ENCODE measurements around the gene POLDIP2. TPM values are rescaled to one million over a fixed set of nuclear protein-coding genes. Genes with fewer than 3 reads are reported as not detected.

The POLDIP2 gene
- total RNA-seq, 1 donor = 66.6 TPM

DNA sequence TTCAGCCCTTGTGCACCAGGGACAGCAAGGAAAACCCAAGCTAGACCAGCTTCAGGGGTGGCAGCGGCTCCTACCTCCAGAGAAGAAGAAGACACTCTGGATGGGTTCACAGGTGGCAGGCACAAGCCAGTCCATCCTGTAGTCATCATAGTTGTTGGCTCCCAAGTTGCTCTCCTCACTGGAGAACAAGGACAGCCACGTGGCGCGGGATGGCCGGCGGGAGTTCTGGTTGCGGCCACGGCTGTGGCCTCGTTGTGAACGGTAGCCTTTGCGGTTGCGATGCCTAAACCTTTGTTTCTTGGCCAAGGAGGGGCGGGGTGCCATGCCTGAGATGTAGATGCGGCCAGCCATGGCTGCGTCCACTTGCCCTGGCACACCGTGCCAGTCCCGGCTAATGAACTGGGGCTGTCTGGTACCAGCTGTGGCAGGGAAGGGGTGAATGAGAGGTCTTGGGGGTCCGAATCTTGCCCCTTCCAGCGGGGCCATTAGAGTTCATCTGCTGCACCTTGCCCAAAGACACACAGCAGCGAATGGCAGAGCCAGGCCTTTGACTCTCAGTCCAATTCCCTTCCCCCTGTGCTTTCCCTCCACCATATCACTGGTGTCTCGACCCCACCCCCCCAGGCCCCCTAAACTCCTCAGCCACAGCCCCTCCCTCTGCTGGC, 10.4 kb upstream of the POLDIP2 start:
- no peak overlapping the region for H3K4me3 ChIP-seq (ENCODE audit: low read depth, low read length)
- no peak for DNase-seq (ENCODE audit: low read depth)
- TF ChIP-seq, protein P1, sequence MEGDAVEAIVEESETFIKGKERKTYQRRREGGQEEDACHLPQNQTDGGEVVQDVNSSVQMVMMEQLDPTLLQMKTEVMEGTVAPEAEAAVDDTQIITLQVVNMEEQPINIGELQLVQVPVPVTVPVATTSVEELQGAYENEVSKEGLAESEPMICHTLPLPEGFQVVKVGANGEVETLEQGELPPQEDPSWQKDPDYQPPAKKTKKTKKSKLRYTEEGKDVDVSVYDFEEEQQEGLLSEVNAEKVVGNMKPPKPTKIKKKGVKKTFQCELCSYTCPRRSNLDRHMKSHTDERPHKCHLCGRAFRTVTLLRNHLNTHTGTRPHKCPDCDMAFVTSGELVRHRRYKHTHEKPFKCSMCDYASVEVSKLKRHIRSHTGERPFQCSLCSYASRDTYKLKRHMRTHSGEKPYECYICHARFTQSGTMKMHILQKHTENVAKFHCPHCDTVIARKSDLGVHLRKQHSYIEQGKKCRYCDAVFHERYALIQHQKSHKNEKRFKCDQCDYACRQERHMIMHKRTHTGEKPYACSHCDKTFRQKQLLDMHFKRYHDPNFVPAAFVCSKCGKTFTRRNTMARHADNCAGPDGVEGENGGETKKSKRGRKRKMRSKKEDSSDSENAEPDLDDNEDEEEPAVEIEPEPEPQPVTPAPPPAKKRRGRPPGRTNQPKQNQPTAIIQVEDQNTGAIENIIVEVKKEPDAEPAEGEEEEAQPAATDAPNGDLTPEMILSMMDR (IDR thresholded peaks at IDR 0.05; ENCODE audit: insufficient read depth, low read length) = no peak

DNA sequence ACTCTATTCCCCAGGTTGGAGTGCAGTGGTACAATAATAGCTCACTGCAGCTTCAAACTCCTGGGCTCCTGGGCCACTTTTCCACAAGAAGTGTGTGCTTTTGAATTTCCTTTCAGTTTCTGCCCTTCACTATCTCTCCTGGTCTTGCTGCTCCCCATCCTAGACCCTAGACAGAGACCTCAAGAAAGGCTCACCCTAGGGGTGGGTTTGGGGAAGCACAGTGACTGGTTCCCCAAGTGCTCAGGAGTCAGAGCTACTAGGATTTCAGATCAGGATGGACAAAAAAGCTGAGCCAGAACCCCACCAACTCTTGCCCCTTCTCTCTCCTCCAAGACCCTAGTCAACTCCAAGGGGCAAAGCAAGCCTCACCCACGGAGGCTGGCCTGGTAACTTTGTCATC, 9.3 kb upstream of the POLDIP2 start:
- DNase-seq (ENCODE audit: low read depth) = no peak
- H3K4me3 ChIP-seq (ENCODE audit: low read depth, low read length) = no peak overlapping the region
- TF ChIP-seq, protein P1 (IDR thresholded peaks at IDR 0.05; ENCODE audit: insufficient read depth, low read length) = peak; percentile 8

DNA sequence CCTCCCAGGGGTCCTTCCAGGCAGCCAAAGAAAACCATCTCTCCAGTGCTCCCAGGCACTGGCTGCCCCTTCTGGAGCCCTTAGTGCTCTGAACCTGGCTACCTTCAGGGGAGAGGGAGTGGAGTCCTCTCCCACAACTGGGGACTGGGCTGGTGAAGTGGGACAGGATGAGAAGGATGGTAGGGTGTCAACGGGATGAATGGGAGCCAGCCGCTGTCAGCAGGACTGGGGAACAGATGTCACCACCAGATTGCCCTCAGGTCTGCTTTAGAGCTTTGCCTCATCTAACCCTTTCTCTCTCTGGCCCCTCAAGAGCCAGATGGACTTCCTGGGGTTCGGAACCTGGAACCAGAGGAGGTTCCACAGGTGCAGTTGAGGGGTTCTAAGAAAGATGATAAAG, 8.2 kb upstream of the POLDIP2 start:
- no peak overlapping the region for H3K4me3 ChIP-seq (ENCODE audit: low read depth, low read length)
- DNase-seq (ENCODE audit: low read depth) = no peak
- TF ChIP-seq, protein P1 (IDR thresholded peaks at IDR 0.05; ENCODE audit: insufficient read depth, low read length) = no peak

DNA sequence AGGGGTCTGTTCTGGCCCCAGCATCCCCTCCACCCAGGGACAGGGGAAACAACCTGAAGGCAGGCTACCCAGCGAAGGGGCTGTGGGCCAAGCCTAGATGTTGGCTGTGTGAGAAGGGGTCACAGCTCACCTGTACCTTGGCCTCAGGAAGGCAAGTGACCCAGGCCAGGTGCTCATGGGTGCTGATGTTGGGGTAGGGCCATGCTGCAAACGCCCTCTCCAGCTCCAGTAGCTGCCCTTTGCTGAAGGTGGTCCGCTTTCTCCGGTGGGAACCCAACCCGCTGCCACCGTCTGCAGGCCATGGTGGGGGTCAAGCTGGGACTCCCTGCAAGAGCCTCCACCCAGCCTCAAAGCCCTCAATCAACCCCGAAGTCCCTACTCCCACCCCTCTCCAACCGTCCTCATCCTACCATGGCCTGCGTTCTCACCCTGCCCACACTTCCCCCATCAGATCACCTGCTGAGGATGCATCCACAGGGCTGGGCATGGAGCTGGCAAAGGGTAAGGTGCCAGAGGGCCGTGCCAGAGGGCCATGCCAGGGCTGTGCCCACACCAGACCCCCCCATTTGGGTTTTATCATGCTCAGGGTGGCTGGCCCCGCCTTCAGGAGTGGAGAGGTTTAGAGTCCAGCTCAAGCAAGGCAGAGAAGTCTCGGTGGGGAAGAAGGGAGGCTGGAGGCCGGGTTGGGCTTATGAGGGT, 7.5 kb upstream of the POLDIP2 start, which contains the start of gene SEBOX:
Gene SEBOX, minus strand, starts transcription at position 535 of the 699 bp plus-strand sequence. Its CDS starts 48 bp downstream, at position 487.
- DNase-seq (ENCODE audit: low read depth) = no peak
- H3K4me3 ChIP-seq (ENCODE audit: low read depth, low read length) = no peak within 1 kb of the TSS
- TF ChIP-seq, protein P1 (IDR thresholded peaks at IDR 0.05; ENCODE audit: insufficient read depth, low read length) = no peak

DNA sequence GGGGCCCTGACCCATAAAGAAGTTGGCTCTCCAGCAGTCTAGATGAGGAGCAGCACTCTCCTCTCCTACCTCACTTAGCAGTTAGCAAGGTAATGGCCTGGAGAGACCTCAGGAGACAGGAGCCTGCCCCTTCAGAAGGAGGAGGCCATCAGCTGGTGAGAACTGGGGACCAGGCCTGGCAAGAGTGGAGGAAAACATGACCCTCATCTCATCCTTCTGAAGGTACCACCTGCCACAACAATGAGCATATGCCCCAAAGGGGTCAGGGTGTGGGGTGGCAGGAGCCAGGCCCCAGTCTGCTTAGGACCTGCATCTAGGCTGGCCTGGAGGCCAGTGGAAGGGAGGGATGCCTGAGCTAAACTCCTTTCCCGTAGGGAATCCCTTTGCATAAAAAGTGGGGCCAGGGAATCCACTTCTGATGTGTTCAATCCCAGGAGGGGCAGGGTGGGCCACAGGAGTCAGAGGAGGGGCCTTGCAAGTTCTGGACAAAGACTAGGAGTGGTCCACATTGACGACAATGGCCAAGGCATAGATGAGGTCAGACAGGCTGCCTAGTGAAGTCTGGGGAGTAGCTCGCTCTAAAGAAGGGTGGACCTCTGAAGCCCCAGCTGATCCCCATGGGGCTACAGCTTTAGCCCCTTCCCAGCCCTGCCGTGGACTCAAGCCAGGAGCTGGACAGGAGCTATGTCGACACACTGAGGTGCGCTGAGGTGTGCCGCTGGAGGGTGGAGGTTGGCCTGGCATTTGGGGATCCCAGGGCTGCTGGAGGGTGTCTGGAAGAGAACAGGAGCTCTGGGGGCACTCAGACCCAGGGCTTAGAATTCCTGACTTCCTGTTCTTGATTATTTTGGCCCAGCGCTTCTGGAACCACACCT, 6.7 kb upstream of the POLDIP2 start:
- DNase-seq (ENCODE audit: low read depth) = no peak
- no peak overlapping the region for H3K4me3 ChIP-seq (ENCODE audit: low read depth, low read length)
- TF ChIP-seq, protein P1 (IDR thresholded peaks at IDR 0.05; ENCODE audit: insufficient read depth, low read length) = no peak

DNA sequence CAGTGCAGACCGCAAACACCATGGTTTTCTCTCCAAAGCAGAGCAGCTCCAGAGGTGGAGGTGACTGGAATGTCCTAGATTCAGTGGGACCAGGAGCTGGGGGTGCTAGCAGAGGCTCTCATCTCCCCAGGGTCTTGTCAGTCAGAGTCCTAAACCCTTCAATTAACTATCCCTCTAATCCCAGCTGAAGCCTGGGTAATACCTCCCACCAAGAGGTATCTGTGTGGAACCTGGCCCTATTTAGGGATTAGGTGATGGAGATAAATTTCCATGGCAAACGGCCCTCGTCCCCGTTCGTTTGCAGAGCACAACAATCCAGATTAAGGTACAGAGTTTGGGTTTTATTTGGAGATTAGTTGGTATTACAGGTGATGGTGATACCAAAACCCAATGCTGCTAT, 5.9 kb upstream of the POLDIP2 start:
- TF ChIP-seq, protein P1 (IDR thresholded peaks at IDR 0.05; ENCODE audit: insufficient read depth, low read length) = no peak
- H3K4me3 ChIP-seq (ENCODE audit: low read depth, low read length) = no peak overlapping the region
- DNase-seq (ENCODE audit: low read depth) = no peak
